Endothelial cell (in vitro differentiated cells): Measurements from ENCODE around the gene SCN2B. TPM values are rescaled to one million over a fixed set of nuclear protein-coding genes. Genes with fewer than 3 reads are reported as not detected.
A peak's percentile ranks its signal among the peaks of the same experiment; 100 is the strongest.

Experiments
- DNase-seq: peaks from one replicate; pipeline ENCODE4 v3.0.0; 2021; ENCODE audit warnings: low spot score
- H3K27ac Mint-ChIP-seq: one replicate; pipeline ENCODE4 v1.8.0; 2021; ENCODE audit warnings: mixed read lengths, inconsistent platforms; ENCODE audit not compliant: unreplicated experiment
- H3K27me3 Mint-ChIP-seq: one replicate; pipeline ENCODE4 v1.8.0; 2021; ENCODE audit warnings: mild to moderate bottlenecking, moderate library complexity, mixed read lengths, inconsistent platforms; ENCODE audit not compliant: unreplicated experiment
- H3K36me3 Mint-ChIP-seq: one replicate; pipeline ENCODE4 v1.8.0; 2021; ENCODE audit warnings: mild to moderate bottlenecking, low read depth, mixed read lengths, inconsistent platforms; ENCODE audit not compliant: unreplicated experiment
- H3K4me1 Mint-ChIP-seq: one replicate; pipeline ENCODE4 v1.8.0; 2021; ENCODE audit warnings: mild to moderate bottlenecking, mixed read lengths, inconsistent platforms; ENCODE audit not compliant: unreplicated experiment
- H3K4me3 Mint-ChIP-seq: one replicate; pipeline ENCODE4 v1.8.0; 2021; ENCODE audit warnings: mild to moderate bottlenecking, mixed read lengths, inconsistent platforms; ENCODE audit not compliant: unreplicated experiment
- H3K9me3 Mint-ChIP-seq: one replicate; pipeline ENCODE4 v1.8.0; 2021; ENCODE audit warnings: mixed read lengths, inconsistent platforms; ENCODE audit not compliant: unreplicated experiment
- total RNA-seq: library from RNA; stranded (reverse); fragmentation: NEBNext Ultra II Directional; extraction: Animal tissue kit (Norgen Biotek cat#: 25700); gene quantifications from one replicate; pipeline ENCODE4 v1.2.1, GENCODE V29; 2021; ENCODE audit not compliant: unreplicated experiment
- TF ChIP-seq, protein P1 (sequence below): fragments of 200-600 bp; sonication (generic); IDR thresholded peaks from one replicate; pipeline ENCODE4 v1.5.0; 2021; ENCODE audit warnings: antibody characterized with exemption; ENCODE audit not compliant: unreplicated experiment

Gene SCN2B
- total RNA-seq, 1 donor from 2014 or later: not detected

DNA sequence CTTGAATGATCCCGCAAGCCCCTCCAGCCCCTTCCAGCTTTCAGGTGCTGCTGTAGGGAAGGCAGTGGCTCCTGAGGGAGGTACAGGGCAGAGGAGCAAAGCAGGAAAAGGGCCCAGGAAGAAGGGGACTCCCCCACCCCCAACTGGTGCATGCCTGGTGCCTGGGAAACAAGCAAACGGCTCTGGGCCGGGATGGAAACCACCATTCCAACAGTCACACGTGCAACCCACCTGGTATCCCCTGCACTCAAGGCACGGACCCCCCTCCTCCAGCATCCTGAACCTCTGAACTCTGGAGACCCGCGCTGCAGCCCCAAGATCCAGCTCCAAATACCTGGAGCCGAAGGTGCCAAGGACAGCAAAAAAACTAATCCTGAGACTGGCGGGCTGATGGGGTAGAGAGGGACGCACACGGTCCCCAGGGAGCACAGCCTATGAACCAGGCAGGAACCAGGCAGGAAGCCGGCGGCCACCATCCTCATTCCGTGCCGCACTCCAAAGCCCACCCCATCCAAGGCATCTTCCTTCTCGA lies 24.4 kb downstream of the SCN2B start:
- DNase-seq: no peak
- TF ChIP-seq, protein P1, sequence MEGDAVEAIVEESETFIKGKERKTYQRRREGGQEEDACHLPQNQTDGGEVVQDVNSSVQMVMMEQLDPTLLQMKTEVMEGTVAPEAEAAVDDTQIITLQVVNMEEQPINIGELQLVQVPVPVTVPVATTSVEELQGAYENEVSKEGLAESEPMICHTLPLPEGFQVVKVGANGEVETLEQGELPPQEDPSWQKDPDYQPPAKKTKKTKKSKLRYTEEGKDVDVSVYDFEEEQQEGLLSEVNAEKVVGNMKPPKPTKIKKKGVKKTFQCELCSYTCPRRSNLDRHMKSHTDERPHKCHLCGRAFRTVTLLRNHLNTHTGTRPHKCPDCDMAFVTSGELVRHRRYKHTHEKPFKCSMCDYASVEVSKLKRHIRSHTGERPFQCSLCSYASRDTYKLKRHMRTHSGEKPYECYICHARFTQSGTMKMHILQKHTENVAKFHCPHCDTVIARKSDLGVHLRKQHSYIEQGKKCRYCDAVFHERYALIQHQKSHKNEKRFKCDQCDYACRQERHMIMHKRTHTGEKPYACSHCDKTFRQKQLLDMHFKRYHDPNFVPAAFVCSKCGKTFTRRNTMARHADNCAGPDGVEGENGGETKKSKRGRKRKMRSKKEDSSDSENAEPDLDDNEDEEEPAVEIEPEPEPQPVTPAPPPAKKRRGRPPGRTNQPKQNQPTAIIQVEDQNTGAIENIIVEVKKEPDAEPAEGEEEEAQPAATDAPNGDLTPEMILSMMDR: no peak
- Mint-ChIP-seq H3K4me3 (peak overlapping the region; percentile 76), H3K27ac (no peak overlapping the region), H3K4me1 (peaks cover 15% of the 10 kb centered on the region), H3K9me3 (no peaks in the 10 kb centered on the region), H3K27me3 (peaks cover 12% of the 10 kb centered on the region), H3K36me3 (no peaks in the 10 kb centered on the region)

DNA sequence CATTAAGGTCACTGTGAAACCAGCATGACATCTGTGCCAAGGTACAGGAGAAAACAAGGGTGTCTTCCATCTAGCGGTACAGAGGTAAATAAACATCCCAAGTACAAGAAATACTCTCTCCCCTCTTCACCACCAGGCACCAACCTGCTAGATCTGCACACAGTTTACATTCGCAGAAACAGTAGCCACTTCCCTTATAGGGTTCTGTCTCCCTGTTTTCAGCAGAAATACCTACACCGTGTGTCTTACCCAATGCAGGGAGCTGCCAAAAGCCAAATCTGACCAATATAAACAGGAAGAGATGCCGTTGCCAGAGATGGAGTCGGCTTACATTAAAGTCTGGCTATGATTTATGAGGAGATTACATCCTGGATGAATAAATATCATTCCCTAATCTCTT lies 25.0 kb downstream of the SCN2B start:
- Mint-ChIP-seq H3K27me3 (peaks cover 13% of the 10 kb centered on the region), H3K9me3 (no peaks in the 10 kb centered on the region), H3K4me1 (peaks cover 12% of the 10 kb centered on the region), H3K4me3 (no peak overlapping the region), H3K27ac (no peak overlapping the region), H3K36me3 (no peaks in the 10 kb centered on the region)
- no peak for DNase-seq
- TF ChIP-seq, protein P1: no peak

DNA sequence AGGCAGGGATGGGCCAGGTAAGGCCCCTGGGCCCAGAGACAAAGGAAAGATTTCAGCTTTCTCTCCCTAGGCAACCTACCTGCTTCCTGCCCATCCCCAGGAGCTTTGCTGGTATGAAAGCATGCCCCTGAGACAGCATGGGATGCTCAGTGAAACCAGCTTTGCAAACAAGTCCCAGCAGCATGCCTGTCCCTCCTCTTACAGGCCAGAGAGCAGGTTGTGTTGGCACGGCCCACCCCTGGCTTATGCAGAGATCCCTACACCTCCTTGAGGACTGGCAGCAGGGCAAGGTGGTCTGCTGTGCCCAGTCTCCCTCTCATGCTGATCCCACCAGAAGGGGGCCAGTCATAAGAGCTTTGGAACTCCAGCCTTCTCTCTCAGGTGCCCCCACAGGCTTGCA lies 26.9 kb downstream of the SCN2B start:
- no peak for DNase-seq
- no peak overlapping the region for H3K27ac Mint-ChIP-seq
- H3K36me3 Mint-ChIP-seq: no peaks in the 10 kb centered on the region
- H3K4me1 Mint-ChIP-seq: peaks cover 16% of the 10 kb centered on the region
- H3K27me3 Mint-ChIP-seq: peaks cover 13% of the 10 kb centered on the region
- TF ChIP-seq, protein P1: no peak
- H3K9me3 Mint-ChIP-seq: no peaks in the 10 kb centered on the region
- H3K4me3 Mint-ChIP-seq: no peak overlapping the region

DNA sequence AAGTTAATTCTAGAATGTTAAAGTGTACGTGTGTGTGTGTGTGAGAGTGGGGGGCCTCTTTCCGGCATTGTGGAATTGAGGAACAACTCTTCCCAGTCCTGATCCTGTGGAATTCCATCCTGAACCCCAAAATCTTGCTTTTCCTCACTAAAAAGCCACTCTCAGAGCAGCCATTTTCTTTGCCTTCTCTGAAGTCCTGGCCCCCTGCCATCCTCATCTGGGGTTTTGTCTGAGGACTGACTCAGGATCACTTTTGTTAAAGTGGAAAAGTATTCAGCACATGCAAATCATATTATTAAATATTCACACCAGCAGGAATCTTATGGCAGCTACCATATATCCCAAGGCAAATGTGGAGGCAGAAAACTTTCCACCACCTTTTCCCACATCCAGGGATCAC lies 27.6 kb downstream of the SCN2B start:
- H3K36me3 Mint-ChIP-seq: no peaks in the 10 kb centered on the region
- no peak overlapping the region for H3K27ac Mint-ChIP-seq
- H3K9me3 Mint-ChIP-seq: no peaks in the 10 kb centered on the region
- no peak overlapping the region for H3K4me3 Mint-ChIP-seq
- H3K4me1 Mint-ChIP-seq: peaks cover 17% of the 10 kb centered on the region
- peaks cover 12% of the 10 kb centered on the region for H3K27me3 Mint-ChIP-seq
- TF ChIP-seq, protein P1: no peak
- no peak for DNase-seq

DNA sequence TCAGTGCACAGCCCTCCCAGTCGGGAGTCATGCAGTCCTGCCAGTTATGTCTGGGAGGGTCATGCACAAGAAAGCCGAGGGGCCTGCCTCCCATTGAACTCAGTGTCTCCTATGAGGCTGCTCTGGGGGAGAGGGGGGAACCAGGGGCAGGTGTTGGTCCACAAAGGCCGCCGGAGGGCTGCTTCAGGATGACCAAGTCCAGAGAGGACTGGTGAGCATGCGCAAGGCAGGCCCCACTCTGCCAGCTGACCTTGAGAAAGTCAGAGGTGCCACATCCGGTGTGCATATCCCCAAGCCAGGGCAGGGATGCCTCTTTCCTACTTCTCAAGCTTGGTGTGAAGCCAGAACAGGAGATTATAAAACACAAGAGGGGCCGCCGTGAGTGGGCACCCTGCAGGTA lies 28.2 kb downstream of the SCN2B start:
- TF ChIP-seq, protein P1: no peak
- DNase-seq: no peak
- Mint-ChIP-seq H3K9me3 (no peaks in the 10 kb centered on the region), H3K27me3 (peaks cover 11% of the 10 kb centered on the region), H3K36me3 (no peaks in the 10 kb centered on the region), H3K4me3 (no peak overlapping the region), H3K4me1 (peaks cover 17% of the 10 kb centered on the region), H3K27ac (no peak overlapping the region)
